B cell (primary cell): ENCODE data around the gene BRIP1. TPM values are rescaled to one million over a fixed set of nuclear protein-coding genes. Genes with fewer than 3 reads are reported as not detected.

ENCODE experiments used
- ATAC-seq: fragments of 200-7000 bp; cut with Tn5 transposase; one replicate; pipeline ENCODE4 v1.10.0; 2021; ENCODE audit warnings: low read depth, mild to moderate bottlenecking, moderate number of reproducible peaks, moderate library complexity
- CTCF ChIA-PET: fragments of 350-600 bp; sonication (Branson Sonifier 250); formaldehyde crosslinking; loops from one replicate; lab custom pipeline; 2021; ENCODE audit warnings: antibody characterized with exemption, inconsistent platforms; lab: Charles Lee
- POLR2A ChIA-PET: fragments of 350-600 bp; sonication (Branson Sonifier 250); formaldehyde crosslinking; loops from one replicate; lab custom pipeline; 2021; ENCODE audit warnings: antibody characterized with exemption; lab: Charles Lee
- DNase-seq: peaks from one replicate; pipeline ENCODE4 v3.0.0; 2013
- H2AFZ ChIP-seq: 2 replicates; pipeline ENCODE4 v1.6.1; 2012; ENCODE audit warnings: mild to moderate bottlenecking, low read depth, low read length; ENCODE audit not compliant: insufficient read depth, poor library complexity, severe bottlenecking
- H3K27ac ChIP-seq, 2 donors: 1 replicate in 1 of 2; 2 replicates in 1 of 2; pipeline ENCODE4 v1.5.1; 2012 to 2013; ENCODE audit warnings: low read length in 2 of 2, mild to moderate bottlenecking in 2 of 2, moderate library complexity in 1 of 2
- H3K27me3 ChIP-seq, 4 experiments: fragments of 200-600 bp in 1 of 4; sonication (generic) in 1 of 4; replicated peaks in 1 of 4; 1 replicate in 2 of 4; 2 replicates in 2 of 4; pipeline versions ENCODE4 v1.6.1 to v1.7.0; 2013 to 2016; ENCODE audit warnings: low read length in 3 of 4, mild to moderate bottlenecking in 2 of 4, mixed read lengths in 1 of 4, moderate library complexity in 1 of 4; ENCODE audit not compliant: insufficient read depth in 4 of 4, control insufficient read depth in 3 of 4; ENCODE audit errors: control extremely low read depth in 1 of 4
- H3K36me3 ChIP-seq, 2 experiments: replicated peaks in 1 of 2; 1 replicate in 1 of 2; 2 replicates in 1 of 2; pipeline versions ENCODE4 v1.6.1 to v1.7.1; 2013; ENCODE audit warnings: low read length in 1 of 2; ENCODE audit not compliant: insufficient read depth in 2 of 2, control insufficient read depth in 1 of 2; ENCODE audit errors: control extremely low read depth in 1 of 2, extremely low read depth in 1 of 2
- H3K4me1 ChIP-seq, 2 donors: fragments of 200-600 bp in 1 of 2; sonication (generic) in 1 of 2; 1 replicate in 1 of 2; 2 replicates in 1 of 2; pipeline versions ENCODE4 v1.5.1 to v1.6.1; 2013 to 2017; ENCODE audit warnings: low read length in 2 of 2; ENCODE audit not compliant: control insufficient read depth in 2 of 2, insufficient read depth in 2 of 2
- H3K4me2 ChIP-seq: replicated peaks from 2 replicates; pipeline ENCODE3; 2012; ENCODE audit warnings: mild to moderate bottlenecking, low read depth, low read length; ENCODE audit not compliant: poor library complexity, severe bottlenecking
- H3K4me3 ChIP-seq, 5 experiments: fragments of 200-600 bp in 1 of 5; sonication (generic) in 1 of 5; 1 replicate in 3 of 5; 2 replicates in 2 of 5; pipeline versions ENCODE4 v1.5.1 to v1.7.0; 2011 to 2016; ENCODE audit warnings: low read length in 4 of 5, mild to moderate bottlenecking in 4 of 5, low read depth in 2 of 5, control low read depth in 1 of 5, moderate library complexity in 1 of 5; ENCODE audit not compliant: insufficient read depth in 1 of 5; ENCODE audit errors: control extremely low read depth in 1 of 5, extremely low read depth in 1 of 5
- H3K79me2 ChIP-seq: fragments of 200-600 bp; sonication (generic); one replicate; pipeline ENCODE4 v1.6.0; 2016; ENCODE audit warnings: low read length; ENCODE audit not compliant: control insufficient read depth, insufficient read depth
- H3K9ac ChIP-seq: fragments of 200-600 bp; sonication (generic); 2 replicates; pipeline ENCODE4 v1.6.1; 2017; ENCODE audit warnings: mild to moderate bottlenecking, low read length, moderate library complexity
- H3K9me3 ChIP-seq, 3 donors: one replicate each; pipeline versions ENCODE4 v1.6.1 to v1.7.1; 2013; ENCODE audit warnings: low read length in 2 of 3; ENCODE audit not compliant: control insufficient read depth in 2 of 3, insufficient read depth in 1 of 3; ENCODE audit errors: control extremely low read depth in 1 of 3
- H4K20me1 ChIP-seq: 2 replicates; pipeline ENCODE4 v1.6.0; 2012; ENCODE audit warnings: mild to moderate bottlenecking, low read length; ENCODE audit not compliant: insufficient read depth, control insufficient read depth, poor library complexity, severe bottlenecking
- H3K27ac Mint-ChIP-seq: one replicate; pipeline ENCODE4 v1.8.0; 2021; ENCODE audit warnings: mixed read lengths
- H3K27me3 Mint-ChIP-seq: one replicate; pipeline ENCODE4 v1.8.0; 2021; ENCODE audit warnings: mixed read lengths
- H3K4me1 Mint-ChIP-seq: one replicate; pipeline ENCODE4 v1.8.0; 2021; ENCODE audit warnings: mixed read lengths
- H3K4me3 Mint-ChIP-seq: one replicate; pipeline ENCODE4 v1.8.0; 2021; ENCODE audit warnings: mixed read lengths
- H3K9me3 Mint-ChIP-seq: one replicate; pipeline ENCODE4 v1.8.0; 2022; ENCODE audit warnings: mixed read lengths; ENCODE audit not compliant: insufficient read depth
- CTCF ChIP-seq: fragments of 200-600 bp; IDR thresholded peaks from one replicate; pipeline ENCODE4 v1.8.0; 2022; ENCODE audit warnings: antibody characterized with exemption, mild to moderate bottlenecking
- EZH2 ChIP-seq: IDR thresholded peaks from 2 replicates; pipeline ENCODE4 v1.6.1; 2012; ENCODE audit warnings: borderline replicate concordance, low read depth, mild to moderate bottlenecking, moderate library complexity, low read length; ENCODE audit not compliant: insufficient read depth, poor library complexity, severe bottlenecking
- WGBS: methylation state at CpG from one replicate; pipeline ENCODE4 v1.1.5; 2013; ENCODE audit warnings: missing lambda C conversion rate; ENCODE audit not compliant: insufficient coverage; 5-methylcytosine and 5-hydroxymethylcytosine counted together
- intact Hi-C: fragments of 100-400 bp; cut with micrococcal nuclease; formaldehyde crosslinking; loops from one replicate; pipeline ENCODE4 v1.10.0; 2022
- polyA plus RNA-seq: library from polyadenylated mRNA; depleted of rRNA; stranded (reverse); fragments of >200 nt; gene quantifications from 2 replicates; pipeline ENCODE4 v1.2.3, GENCODE V29; 2012
- total RNA-seq, 2 donors: library from RNA; stranded (reverse); fragments of 120-200 nt in 1 of 2; gene quantifications; 1 replicate in 1 of 2; 2 replicates in 1 of 2; pipeline versions ENCODE4 v1.2.3 to v1.2.4, GENCODE V29; 2013 to 2022

The BRIP1 gene
- total and polyA plus RNA-seq, 2 donors (not counting 1 experiment from before 2014, with no cell fraction given), result 0.89 to 2.4 TPM

DNA sequence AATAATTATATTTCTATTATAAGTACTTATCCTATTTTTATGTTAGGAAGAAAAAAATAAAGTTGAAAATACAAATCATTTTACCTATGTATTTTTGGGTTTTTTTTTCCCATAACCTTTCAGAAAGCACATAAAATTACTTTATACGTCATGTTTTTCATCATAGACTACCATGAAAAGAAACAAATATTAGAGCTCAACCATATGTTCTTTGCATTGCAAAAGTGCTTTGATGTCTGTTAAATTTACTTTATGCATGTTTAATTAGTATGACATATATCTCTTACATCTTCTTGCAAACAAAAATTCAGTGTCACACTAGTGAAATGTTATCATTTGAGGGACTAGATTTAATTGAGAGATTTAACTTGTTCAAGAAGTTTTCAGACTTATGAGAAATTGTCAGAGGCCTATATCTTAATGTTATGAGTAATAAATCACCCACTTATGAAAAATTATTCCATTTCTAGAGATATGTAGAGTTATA lies 24.0 kb downstream of the BRIP1 start:
- ATAC-seq (no peak), DNase-seq (no peak)
- peaks cover 9% of the 10 kb centered on the region for H3K4me1 Mint-ChIP-seq
- POLR2A ChIA-PET, result no interaction called here
- Histone ChIP-seq H3K36me3 (no peaks in the 10 kb centered on the region), H3K27me3 (no peaks in the 10 kb centered on the region), H3K4me1 (peaks cover 5 to 6% of the 10 kb centered on the region in 2 donors), H3K79me2 (no peaks in the 10 kb centered on the region), H2AFZ (no peak overlapping the region), H3K9ac (no peak overlapping the region), H3K9me3 (no peaks in the 10 kb centered on the region), H3K4me3 (no peak overlapping the region), H4K20me1 (no peaks in the 10 kb centered on the region), H3K4me2 (no peak overlapping the region), H3K27ac (no peak overlapping the region)
- intact Hi-C loops, result no loop called here
- H3K27me3 Mint-ChIP-seq, result no peaks in the 10 kb centered on the region
- H3K9me3 Mint-ChIP-seq, result no peaks in the 10 kb centered on the region
- H3K4me3 Mint-ChIP-seq, result no peak overlapping the region
- no CpG with 5 or more reads among the region's 1 CpG for WGBS
- no peak overlapping the region for H3K27ac Mint-ChIP-seq
- TF ChIP-seq EZH2, result no peak
- TF ChIP-seq CTCF, result no peak
- CTCF ChIA-PET, result interaction anchor here (0.6 to 2.1 kb wide), 2 partner anchors 158 to 427 kb away, joined by 3 to 8 read pairs; no protein-coding TSS in a partner anchor

DNA sequence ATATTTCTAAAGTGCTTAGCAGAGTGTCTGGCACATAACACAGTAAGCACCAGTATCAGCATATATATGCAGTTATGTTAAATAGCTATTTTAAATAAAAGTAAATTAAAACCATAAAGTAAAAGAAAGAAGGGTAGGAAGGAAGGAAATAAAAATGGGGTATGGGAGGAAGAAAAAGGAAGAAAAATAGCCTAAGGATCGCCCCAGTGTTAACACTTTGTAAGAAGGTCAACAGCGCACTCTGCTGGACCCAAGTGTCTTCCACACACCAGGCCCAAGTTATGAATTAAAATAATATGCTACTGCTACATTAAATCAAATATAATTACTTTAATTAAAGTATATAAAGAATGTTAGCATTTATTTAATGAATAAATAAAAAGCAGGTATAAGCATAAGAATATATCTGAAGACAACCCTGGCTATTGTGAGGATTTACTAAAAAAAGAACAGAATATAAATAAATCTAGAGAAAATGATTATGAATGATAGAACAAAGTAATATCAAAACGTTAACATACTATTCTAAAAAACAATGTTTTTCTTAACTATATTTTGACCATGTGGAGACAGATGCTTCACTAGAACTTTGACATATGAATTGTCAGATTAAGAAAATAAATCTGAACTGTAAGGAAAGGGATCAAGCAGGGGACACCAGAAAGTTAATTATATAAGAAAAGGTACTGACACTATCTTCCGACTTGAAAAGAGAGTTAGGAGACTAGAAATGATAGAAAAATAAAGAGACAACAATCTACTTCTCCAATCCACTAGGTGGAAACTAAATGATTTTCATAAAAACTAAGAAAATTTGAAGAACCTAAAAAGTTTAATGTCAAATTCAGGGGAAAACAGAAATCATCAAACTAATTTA lies 25.9 kb downstream of the BRIP1 start:
- H3K27ac Mint-ChIP-seq, result no peak overlapping the region
- Histone ChIP-seq H3K9me3 (no peaks in the 10 kb centered on the region), H3K4me3 (no peak overlapping the region), H4K20me1 (no peaks in the 10 kb centered on the region), H3K4me1 (peaks cover 5 to 6% of the 10 kb centered on the region in 2 donors), H3K4me2 (peak overlapping the region; percentile 37), H2AFZ (peak overlapping the region; percentile 30), H3K9ac (no peak overlapping the region), H3K36me3 (no peaks in the 10 kb centered on the region), H3K27ac (no peak overlapping the region), H3K27me3 (no peaks in the 10 kb centered on the region), H3K79me2 (no peaks in the 10 kb centered on the region)
- WGBS, result no CpG with 5 or more reads among the region's 4 CpGs
- intact Hi-C loops, result loop anchor here (1.0 kb wide), 3 partner anchors 201 to 425 kb away; no protein-coding TSS in a partner anchor
- H3K27me3 Mint-ChIP-seq, result no peaks in the 10 kb centered on the region
- CTCF ChIA-PET, result interaction anchor here (0.5 to 2.1 kb wide), 19 partner anchors 8 to 1199 kb away, joined by 3 to 75 read pairs (median 5); no protein-coding TSS in a partner anchor
- no peak overlapping the region for H3K4me3 Mint-ChIP-seq
- POLR2A ChIA-PET, result interaction anchor here (0.6 kb wide), 1 partner anchor 121 kb away, joined by 9 read pairs; no protein-coding TSS in a partner anchor
- DNase-seq (peak; percentile 74), ATAC-seq (peak; percentile 62)
- H3K4me1 Mint-ChIP-seq, result peaks cover 9% of the 10 kb centered on the region
- H3K9me3 Mint-ChIP-seq, result no peaks in the 10 kb centered on the region
- TF ChIP-seq CTCF, result peak; percentile 97
- TF ChIP-seq EZH2, result no peak
